Measurements from ENCODE around the gene CFDP1.

Gene CFDP1

GRCh38 chr16:75252946-75253911, 180.1 kb downstream of the CFDP1 start:
- Histone ChIP-seq H3K27me3 (peaks cover 61 to 100% (median 69%) of the 10 kb centered on the region in 11 experiments), H4K20me1 (peaks cover 11 to 100% (median 66%) of the 10 kb centered on the region in 11 experiments; a peak in 21 of 22 replicates), H3K27ac (no peak overlapping the region), H3K4me1 (peaks cover 13 to 22% (median 16%) of the 10 kb centered on the region in 10 experiments), H3K9ac (no peak overlapping the region), H3K4me3 (no peak overlapping the region), H3K4me2 (no peak overlapping the region), H3K36me3 (no peaks in the 10 kb centered on the region), H3K9me3 (replicated peaks in 1 of 11) (no peaks in the 10 kb centered on the region)
- TF ChIP-seq Cebpa-rat (IDR thresholded peaks at IDR 0.05) = no peak

- no peak overlapping the region for H3K27ac ChIP-seq
- no peaks in the 10 kb centered on the region for H3K9me3 ChIP-seq (replicated peaks in 1 of 11)
- peaks cover 11 to 100% (median 76%) of the 10 kb centered on the region in 11 experiments; a peak in 21 of 22 replicates for H4K20me1 ChIP-seq
- peaks cover 71 to 100% (median 78%) of the 10 kb centered on the region in 11 experiments for H3K27me3 ChIP-seq
- TF ChIP-seq Cebpa-rat (IDR thresholded peaks at IDR 0.05) = no peak
- no peak overlapping the region for H3K4me3 ChIP-seq
- no peak overlapping the region for H3K9ac ChIP-seq
- H3K4me2 ChIP-seq = peak overlapping the region in 3 of 11 experiments; percentile 95 to 100 (median 98); a peak in 1 of 22 replicates
- H3K36me3 ChIP-seq = no peaks in the 10 kb centered on the region
- H3K4me1 ChIP-seq = peaks cover 13 to 25% (median 20%) of the 10 kb centered on the region in 10 experiments
These were observed 181.0 kb downstream of the CFDP1 start for GRCh38 chr16:75252049-75252864.

- peak within 1 kb of the TSS; percentile 42 to 70 (median 60) for H3K4me3 ChIP-seq
- no peaks in the 10 kb centered on the region for H3K36me3 ChIP-seq
- peaks cover 11 to 100% (median 76%) of the 10 kb centered on the region in 11 experiments; a peak in 21 of 22 replicates for H4K20me1 ChIP-seq
- TF ChIP-seq Cebpa-rat (IDR thresholded peaks at IDR 0.05) = no peak
- peaks cover 13 to 25% (median 20%) of the 10 kb centered on the region in 10 experiments for H3K4me1 ChIP-seq
- no peak within 1 kb of the TSS for H3K27ac ChIP-seq
- peaks cover 72 to 100% (median 86%) of the 10 kb centered on the region in 11 experiments for H3K27me3 ChIP-seq
- H3K4me2 ChIP-seq = peak within 1 kb of the TSS; percentile 85 to 100 (median 98)
- peak within 1 kb of the TSS in 9 of 11 experiments; percentile 15 to 70 (median 48); a peak in 15 of 22 replicates for H3K9ac ChIP-seq
- no peaks in the 10 kb centered on the region for H3K9me3 ChIP-seq (replicated peaks in 1 of 11)
These were observed 181.8 kb downstream of the CFDP1 start, which contains the start of gene BCAR1 for GRCh38 chr16:75251280-75252048. TSS of gene BCAR1 (minus strand) at chr16:75251624. CDS start at chr16:75251482, 142 bp downstream.

- H3K9me3 ChIP-seq (replicated peaks in 1 of 11) = no peaks in the 10 kb centered on the region
- peaks cover 72 to 100% (median 88%) of the 10 kb centered on the region in 11 experiments for H3K27me3 ChIP-seq
- peak overlapping the region; percentile 42 to 70 (median 60) for H3K4me3 ChIP-seq
- H3K9ac ChIP-seq = peak overlapping the region in 9 of 11 experiments; percentile 15 to 70 (median 48); a peak in 15 of 22 replicates
- peaks cover 11 to 100% (median 76%) of the 10 kb centered on the region in 11 experiments; a peak in 21 of 22 replicates for H4K20me1 ChIP-seq
- no peaks in the 10 kb centered on the region for H3K36me3 ChIP-seq
- H3K4me1 ChIP-seq = peaks cover 13 to 26% (median 20%) of the 10 kb centered on the region in 10 experiments
- peak overlapping the region; percentile 85 to 100 (median 98) for H3K4me2 ChIP-seq
- no peak for TF ChIP-seq Cebpa-rat (IDR thresholded peaks at IDR 0.05)
- H3K27ac ChIP-seq = no peak overlapping the region
These were observed 182.5 kb downstream of the CFDP1 start for GRCh38 chr16:75250809-75251279.

DNA sequence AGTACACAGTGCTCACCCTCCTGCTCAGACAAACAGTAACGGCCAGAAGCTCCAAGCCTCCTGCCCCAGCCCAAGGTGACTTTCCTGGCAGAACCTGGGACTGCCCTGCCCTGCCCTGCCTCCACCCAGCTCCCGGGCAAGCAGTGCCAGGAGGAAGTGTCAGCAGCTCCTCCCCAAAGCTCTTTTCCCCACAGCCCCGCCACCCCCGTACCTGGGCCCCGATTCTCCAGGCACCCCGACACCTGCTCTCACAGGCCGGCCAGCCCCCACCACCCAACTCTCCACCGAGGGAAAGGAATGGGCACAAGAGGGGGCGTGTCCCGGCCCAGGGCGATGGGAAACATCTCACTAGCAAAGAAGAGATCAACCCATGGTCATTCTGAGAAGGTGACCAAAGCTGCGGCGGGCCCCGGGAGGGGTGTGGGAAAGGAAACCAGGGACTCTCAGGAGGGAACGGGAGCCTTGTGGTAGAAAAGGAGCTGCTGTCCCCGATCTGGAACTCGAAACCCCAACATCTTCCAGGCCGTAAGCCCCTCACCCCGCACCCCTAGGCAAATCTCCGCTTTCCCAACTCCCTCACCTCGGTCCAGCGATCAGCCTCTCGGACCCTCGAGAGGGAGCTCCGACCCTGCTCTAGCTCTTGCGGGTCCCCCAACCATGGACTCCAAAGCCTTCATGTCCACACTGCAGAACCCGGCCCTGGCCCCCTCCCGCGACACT, 183.1 kb downstream of the CFDP1 start:
- Histone ChIP-seq H3K9me3 (replicated peaks in 1 of 11) (no peaks in the 10 kb centered on the region), H3K4me3 (peak overlapping the region; percentile 42 to 70 (median 60)), H3K36me3 (no peaks in the 10 kb centered on the region), H3K4me1 (peaks cover 18 to 31% (median 25%) of the 10 kb centered on the region in 10 experiments), H3K9ac (peak overlapping the region in 7 of 11 experiments; percentile 15 to 70 (median 62); a peak in 10 of 22 replicates), H3K4me2 (peak overlapping the region; percentile 85 to 100 (median 98)), H3K27me3 (peaks cover 72 to 100% (median 88%) of the 10 kb centered on the region in 11 experiments), H3K27ac (no peak overlapping the region), H4K20me1 (peaks cover 11 to 100% (median 77%) of the 10 kb centered on the region in 11 experiments; a peak in 21 of 22 replicates)
- no peak for TF ChIP-seq Cebpa-rat (IDR thresholded peaks at IDR 0.05)

DNA sequence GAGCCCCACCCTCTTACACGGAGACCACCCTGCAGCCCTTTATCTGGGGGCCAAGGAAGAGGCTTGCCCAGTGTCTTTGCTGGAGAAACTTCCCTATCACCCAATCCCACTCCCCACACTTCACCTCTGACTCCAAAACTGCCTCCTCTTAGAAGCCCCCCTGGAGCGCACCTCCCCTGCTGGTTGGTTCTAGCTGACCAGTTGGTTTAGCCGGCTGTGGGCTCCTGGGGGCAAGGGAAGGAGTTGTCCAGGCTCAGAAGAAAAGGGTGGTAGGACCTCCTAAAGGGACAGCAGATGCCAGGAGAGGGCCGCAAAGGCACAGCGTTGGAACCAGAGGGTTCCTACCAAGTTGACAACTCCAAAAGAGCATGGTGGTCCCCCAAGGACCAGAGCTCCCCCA, 183.9 kb downstream of the CFDP1 start:
- Histone ChIP-seq H3K4me3 (no peak overlapping the region), H3K4me1 (peaks cover 26 to 37% (median 34%) of the 10 kb centered on the region in 10 experiments), H3K27ac (no peak overlapping the region), H3K9me3 (replicated peaks in 1 of 11) (no peaks in the 10 kb centered on the region), H3K4me2 (no peak overlapping the region), H3K9ac (no peak overlapping the region), H3K27me3 (peaks cover 70 to 96% (median 82%) of the 10 kb centered on the region in 11 experiments), H3K36me3 (no peaks in the 10 kb centered on the region), H4K20me1 (peaks cover 11 to 100% (median 70%) of the 10 kb centered on the region in 11 experiments; a peak in 21 of 22 replicates)
- no peak for TF ChIP-seq Cebpa-rat (IDR thresholded peaks at IDR 0.05)

- Histone ChIP-seq H3K4me2 (peak overlapping the region in 6 of 11 experiments; percentile 6 to 31 (median 22); a peak in 8 of 22 replicates), H4K20me1 (peaks cover 11 to 100% (median 63%) of the 10 kb centered on the region in 11 experiments; a peak in 21 of 22 replicates), H3K4me3 (no peak overlapping the region), H3K27ac (no peak overlapping the region), H3K4me1 (peaks cover 32 to 44% (median 40%) of the 10 kb centered on the region in 10 experiments), H3K36me3 (no peaks in the 10 kb centered on the region), H3K9ac (no peak overlapping the region), H3K9me3 (replicated peaks in 1 of 11) (no peaks in the 10 kb centered on the region), H3K27me3 (peaks cover 66 to 91% (median 75%) of the 10 kb centered on the region in 11 experiments)
- TF ChIP-seq Cebpa-rat (IDR thresholded peaks at IDR 0.05) = no peak
These were observed 184.5 kb downstream of the CFDP1 start for GRCh38 chr16:75248536-75249380.

Measured in BLaER1 treated with 17β-estradiol and CSF1 and Interleukin-3, amounts not matched to agents 10 nM and 100 nM (cell line).